B cell (primary cell): Measurements from ENCODE around the gene SCAMP1.

Source experiments
- EZH2 ChIP-seq: IDR thresholded peaks from 2 replicates; pipeline ENCODE4 v1.6.1; 2012; ENCODE audit warnings: borderline replicate concordance, low read depth, mild to moderate bottlenecking, moderate library complexity, low read length; ENCODE audit not compliant: insufficient read depth, poor library complexity, severe bottlenecking
- TF ChIP-seq, protein P1 (sequence below): fragments of 200-600 bp; IDR thresholded peaks from one replicate; pipeline ENCODE4 v1.8.0; 2022; ENCODE audit warnings: antibody characterized with exemption, mild to moderate bottlenecking

DNA sequence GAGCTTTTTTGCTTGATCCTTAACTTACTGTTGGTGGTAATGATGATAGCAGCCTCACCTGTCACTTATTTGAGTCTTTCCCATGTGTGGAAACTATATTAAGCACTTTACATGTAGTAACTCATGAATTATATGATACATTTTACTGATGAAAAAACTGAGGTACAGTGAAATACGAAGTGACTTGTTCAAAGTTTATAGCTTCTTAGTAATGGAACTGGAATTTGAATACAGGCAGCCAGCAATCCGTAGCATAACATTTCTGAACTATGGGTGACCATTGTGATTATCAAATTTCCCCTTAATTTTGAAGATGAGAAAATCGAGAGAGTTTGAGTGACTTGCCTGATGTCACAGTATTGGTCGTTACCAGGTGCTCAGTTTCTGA lies 17.3 kb downstream of the SCAMP1 start:
- TF ChIP-seq, protein P1, sequence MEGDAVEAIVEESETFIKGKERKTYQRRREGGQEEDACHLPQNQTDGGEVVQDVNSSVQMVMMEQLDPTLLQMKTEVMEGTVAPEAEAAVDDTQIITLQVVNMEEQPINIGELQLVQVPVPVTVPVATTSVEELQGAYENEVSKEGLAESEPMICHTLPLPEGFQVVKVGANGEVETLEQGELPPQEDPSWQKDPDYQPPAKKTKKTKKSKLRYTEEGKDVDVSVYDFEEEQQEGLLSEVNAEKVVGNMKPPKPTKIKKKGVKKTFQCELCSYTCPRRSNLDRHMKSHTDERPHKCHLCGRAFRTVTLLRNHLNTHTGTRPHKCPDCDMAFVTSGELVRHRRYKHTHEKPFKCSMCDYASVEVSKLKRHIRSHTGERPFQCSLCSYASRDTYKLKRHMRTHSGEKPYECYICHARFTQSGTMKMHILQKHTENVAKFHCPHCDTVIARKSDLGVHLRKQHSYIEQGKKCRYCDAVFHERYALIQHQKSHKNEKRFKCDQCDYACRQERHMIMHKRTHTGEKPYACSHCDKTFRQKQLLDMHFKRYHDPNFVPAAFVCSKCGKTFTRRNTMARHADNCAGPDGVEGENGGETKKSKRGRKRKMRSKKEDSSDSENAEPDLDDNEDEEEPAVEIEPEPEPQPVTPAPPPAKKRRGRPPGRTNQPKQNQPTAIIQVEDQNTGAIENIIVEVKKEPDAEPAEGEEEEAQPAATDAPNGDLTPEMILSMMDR, result no peak
- no peak for TF ChIP-seq EZH2
